ENCODE measurements around the gene GLI3. TPM values are rescaled to one million over a fixed set of nuclear protein-coding genes. Genes with fewer than 3 reads are reported as not detected.

GLI3 gene
- total RNA-seq, 2 donors from 2014 or later: 2.7 to 10.2 TPM

DNA sequence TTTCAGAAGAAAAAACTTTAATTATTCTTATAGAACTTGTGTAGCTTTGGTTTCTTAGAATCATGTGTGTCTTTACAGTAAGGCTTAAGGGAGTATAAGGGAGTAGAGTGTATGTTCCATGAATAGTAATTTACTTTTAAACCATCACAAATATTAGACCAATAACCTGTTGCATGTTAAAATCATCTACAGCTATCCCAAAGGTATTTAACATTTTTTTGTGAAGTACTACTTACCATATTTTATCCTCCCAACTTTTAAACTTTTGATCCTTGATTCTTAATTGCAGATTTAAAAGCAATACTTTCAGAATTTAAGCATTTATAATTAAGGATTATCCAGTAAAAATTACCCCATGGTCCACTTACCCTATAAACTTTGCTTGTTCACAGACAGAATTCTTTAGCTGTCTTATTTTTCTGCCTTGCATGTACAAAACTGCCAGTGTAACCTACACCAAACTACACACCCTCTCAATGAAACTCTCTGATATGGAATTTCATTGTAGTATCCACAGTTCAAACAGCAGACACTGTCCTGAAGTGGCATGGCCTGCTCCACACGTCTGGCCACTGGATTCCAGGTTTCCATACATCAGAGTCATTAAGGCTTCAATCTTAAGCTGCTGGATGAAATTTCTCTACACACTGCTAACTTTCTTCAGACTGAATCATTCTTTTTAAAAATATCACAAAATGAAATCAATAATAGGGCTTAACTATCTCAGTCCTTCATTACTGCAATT is 5.8 kb downstream of the GLI3 start:
- peaks cover 25% of the 10 kb centered on the region for H3K4me1 Mint-ChIP-seq

DNA sequence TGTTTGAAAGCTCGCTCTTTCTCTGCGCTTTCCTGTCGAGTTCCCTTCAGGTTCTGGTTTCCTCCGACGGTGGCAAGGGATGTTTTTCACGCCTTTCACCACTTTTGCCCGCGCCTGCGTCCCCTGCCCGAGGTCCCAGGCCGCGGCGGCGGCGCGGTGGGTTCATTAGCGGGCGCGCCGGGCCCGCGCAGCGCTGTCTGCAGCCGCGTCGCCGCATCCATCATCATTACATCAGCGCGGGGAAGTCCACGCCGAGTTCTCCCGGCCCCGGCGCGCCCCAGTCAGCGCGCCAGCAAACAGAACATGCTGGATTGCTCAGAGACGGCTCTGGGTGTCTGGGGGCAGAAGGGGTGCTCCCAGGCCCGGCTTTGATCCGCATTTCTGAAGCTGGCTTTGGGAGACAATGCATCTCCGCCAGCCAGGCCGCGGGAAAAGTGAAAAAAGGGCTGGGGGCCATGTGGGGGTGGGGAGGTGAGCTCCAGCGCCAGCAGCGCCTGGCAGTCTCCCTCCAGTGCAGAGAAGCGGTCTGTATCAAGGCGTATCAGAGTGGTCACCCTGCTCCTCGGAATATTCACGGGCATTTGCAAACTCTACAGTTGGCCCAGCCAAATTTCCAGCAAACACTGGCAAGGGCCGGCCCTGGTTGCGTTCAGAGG is 8.9 kb downstream of the GLI3 start:
- TF ChIP-seq, protein P1, sequence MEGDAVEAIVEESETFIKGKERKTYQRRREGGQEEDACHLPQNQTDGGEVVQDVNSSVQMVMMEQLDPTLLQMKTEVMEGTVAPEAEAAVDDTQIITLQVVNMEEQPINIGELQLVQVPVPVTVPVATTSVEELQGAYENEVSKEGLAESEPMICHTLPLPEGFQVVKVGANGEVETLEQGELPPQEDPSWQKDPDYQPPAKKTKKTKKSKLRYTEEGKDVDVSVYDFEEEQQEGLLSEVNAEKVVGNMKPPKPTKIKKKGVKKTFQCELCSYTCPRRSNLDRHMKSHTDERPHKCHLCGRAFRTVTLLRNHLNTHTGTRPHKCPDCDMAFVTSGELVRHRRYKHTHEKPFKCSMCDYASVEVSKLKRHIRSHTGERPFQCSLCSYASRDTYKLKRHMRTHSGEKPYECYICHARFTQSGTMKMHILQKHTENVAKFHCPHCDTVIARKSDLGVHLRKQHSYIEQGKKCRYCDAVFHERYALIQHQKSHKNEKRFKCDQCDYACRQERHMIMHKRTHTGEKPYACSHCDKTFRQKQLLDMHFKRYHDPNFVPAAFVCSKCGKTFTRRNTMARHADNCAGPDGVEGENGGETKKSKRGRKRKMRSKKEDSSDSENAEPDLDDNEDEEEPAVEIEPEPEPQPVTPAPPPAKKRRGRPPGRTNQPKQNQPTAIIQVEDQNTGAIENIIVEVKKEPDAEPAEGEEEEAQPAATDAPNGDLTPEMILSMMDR (conservative IDR thresholded peaks at IDR 0.05): peak; percentile 2
- H3K4me1 Mint-ChIP-seq: peaks cover 24% of the 10 kb centered on the region
- H3K27me3 Mint-ChIP-seq (ENCODE audit: insufficient read depth): peaks cover 86% of the 10 kb centered on the region
- no peaks in the 10 kb centered on the region for H3K9me3 ChIP-seq (ENCODE audit: control insufficient read depth, low read length)
- H3K4me1 ChIP-seq (ENCODE audit: control insufficient read depth, insufficient read depth, low read length): peaks cover 4% of the 10 kb centered on the region
- H3K9me3 Mint-ChIP-seq: no peaks in the 10 kb centered on the region
- no peaks in the 10 kb centered on the region for H3K36me3 ChIP-seq (ENCODE audit: control insufficient read depth, insufficient read depth, low read length)
- H3K4me3 ChIP-seq (ENCODE audit: low read length): peak overlapping the region; percentile 74
- H3K27ac ChIP-seq (ENCODE audit: low read depth, low read length): peak overlapping the region; percentile 92
- WGBS, 2 experiments (ENCODE audit: insufficient coverage in 1 of 2, insufficient read length in 1 of 2): 8 to 16% methylated on average over 8 to 51 of the region's 51 CpGs
- H3K4me3 Mint-ChIP-seq: peak overlapping the region; percentile 54
- no peak overlapping the region for H3K27ac Mint-ChIP-seq
- no peaks in the 10 kb centered on the region for H3K36me3 Mint-ChIP-seq (ENCODE audit: low read depth)
- peak overlapping the region; percentile 11 for H3K9ac ChIP-seq (ENCODE audit: extremely low read depth, low read length, poor library complexity, severe bottlenecking)
- DNase-seq: peak; percentile 79
- peaks cover 37% of the 10 kb centered on the region for H3K27me3 ChIP-seq (ENCODE audit: control insufficient read depth, insufficient read depth, low read length, poor library complexity, severe bottlenecking)

More for the DNA sequence above, 5.8 kb downstream of the GLI3 start:
- no peaks in the 10 kb centered on the region for H3K9me3 Mint-ChIP-seq
- no peaks in the 10 kb centered on the region for H3K36me3 Mint-ChIP-seq (ENCODE audit: low read depth)
- Histone ChIP-seq H3K4me1 (ENCODE audit: control insufficient read depth, insufficient read depth, low read length) (peaks cover 9% of the 10 kb centered on the region), H3K27ac (ENCODE audit: low read depth, low read length) (peak overlapping the region; percentile 79), H3K9me3 (ENCODE audit: control insufficient read depth, low read length) (no peaks in the 10 kb centered on the region), H3K27me3 (ENCODE audit: control insufficient read depth, insufficient read depth, low read length, poor library complexity, severe bottlenecking) (peaks cover 54% of the 10 kb centered on the region), H3K9ac (ENCODE audit: extremely low read depth, low read length, poor library complexity, severe bottlenecking) (no peak overlapping the region), H3K4me3 (ENCODE audit: low read length) (no peak overlapping the region), H3K36me3 (ENCODE audit: control insufficient read depth, insufficient read depth, low read length) (no peaks in the 10 kb centered on the region)
- 55 to 82% methylated on average over 1 of the region's 1 CpG for WGBS, 2 experiments (ENCODE audit: insufficient coverage in 1 of 2, insufficient read length in 1 of 2)
- H3K4me3 Mint-ChIP-seq: no peak overlapping the region
- no peak overlapping the region for H3K27ac Mint-ChIP-seq
- TF ChIP-seq, protein P1 (conservative IDR thresholded peaks at IDR 0.05): no peak
- H3K27me3 Mint-ChIP-seq (ENCODE audit: insufficient read depth): peaks cover 97% of the 10 kb centered on the region
- no peak for DNase-seq

DNA sequence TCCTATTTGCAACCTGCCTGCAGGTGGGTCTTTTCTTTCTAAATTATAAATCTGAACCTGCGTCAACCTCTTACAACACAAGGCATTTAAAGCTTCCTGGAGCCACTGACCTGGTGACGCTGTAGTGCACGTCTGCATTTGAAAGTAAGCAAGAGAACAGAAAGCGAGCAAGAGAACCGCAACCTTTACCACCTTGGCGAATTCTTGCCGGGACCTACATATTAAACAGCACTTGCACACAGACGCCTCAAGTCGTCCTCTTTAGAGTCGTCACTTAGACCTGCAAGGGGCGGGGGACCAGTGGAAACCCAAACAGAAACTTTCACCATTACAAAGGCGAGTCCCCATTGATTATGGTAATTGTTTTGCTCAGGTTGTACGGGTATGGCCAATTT is 9.5 kb downstream of the GLI3 start:
- H3K4me3 ChIP-seq (ENCODE audit: low read length): peak overlapping the region; percentile 74
- peak overlapping the region; percentile 11 for H3K9ac ChIP-seq (ENCODE audit: extremely low read depth, low read length, poor library complexity, severe bottlenecking)
- no peaks in the 10 kb centered on the region for H3K9me3 ChIP-seq (ENCODE audit: control insufficient read depth, low read length)
- peak; percentile 76 for DNase-seq
- Mint-ChIP-seq H3K4me1 (peaks cover 28% of the 10 kb centered on the region), H3K36me3 (ENCODE audit: low read depth) (no peaks in the 10 kb centered on the region), H3K27ac (no peak overlapping the region), H3K9me3 (no peaks in the 10 kb centered on the region), H3K4me3 (peak overlapping the region; percentile 54), H3K27me3 (ENCODE audit: insufficient read depth) (peaks cover 81% of the 10 kb centered on the region)
- TF ChIP-seq, protein P1 (conservative IDR thresholded peaks at IDR 0.05): peak; percentile 33
- H3K4me1 ChIP-seq (ENCODE audit: control insufficient read depth, insufficient read depth, low read length): no peaks in the 10 kb centered on the region
- WGBS, 2 experiments (ENCODE audit: insufficient coverage in 1 of 2, insufficient read length in 1 of 2): 28% methylated on average over 13 of the region's 13 CpGs; no CpG with 5 or more reads in 1 of the 2 experiments
- peak overlapping the region; percentile 92 for H3K27ac ChIP-seq (ENCODE audit: low read depth, low read length)
- no peaks in the 10 kb centered on the region for H3K36me3 ChIP-seq (ENCODE audit: control insufficient read depth, insufficient read depth, low read length)
- peaks cover 37% of the 10 kb centered on the region for H3K27me3 ChIP-seq (ENCODE audit: control insufficient read depth, insufficient read depth, low read length, poor library complexity, severe bottlenecking)

Measured in endodermal cell (in vitro differentiated cells).